CD1c-positive myeloid dendritic cell (primary cell): ENCODE results near the gene FBXO33.

Experiments
- DNase-seq: peaks from one replicate; pipeline ENCODE4 v3.0.0-alpha.2; 2016; ENCODE audit errors: extremely low spot score

FBXO33 gene

DNA sequence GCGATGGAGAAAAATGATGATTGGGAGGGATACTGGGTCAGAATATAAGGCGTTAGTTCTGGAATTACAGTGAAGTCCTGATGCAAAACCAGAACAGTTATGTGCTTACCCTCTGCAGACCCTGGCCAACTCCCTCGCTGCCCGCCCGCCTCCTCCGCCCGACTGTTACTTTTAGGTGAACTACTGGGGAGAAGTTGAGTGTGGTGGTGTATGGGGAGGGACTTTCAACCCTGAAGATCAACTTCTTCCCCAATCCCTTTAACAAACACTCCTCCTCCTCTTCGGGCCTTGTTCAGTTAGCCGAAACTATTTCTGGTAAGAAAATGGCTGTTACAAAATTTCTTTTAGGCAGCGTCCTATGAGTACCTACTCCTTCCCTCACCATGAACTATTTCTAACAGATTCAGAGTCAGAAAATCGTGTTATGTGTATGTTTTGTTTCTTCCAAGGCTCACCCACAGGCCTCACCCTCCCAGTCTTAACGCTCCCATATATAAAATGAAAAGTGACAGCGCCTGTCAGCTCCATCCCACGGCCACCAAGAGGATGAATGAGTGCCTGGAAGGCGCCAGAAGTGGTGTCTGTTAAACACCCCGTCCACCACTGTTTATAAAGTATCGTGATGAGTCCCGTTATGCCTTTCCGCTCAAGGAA lies 1.3 kb downstream of the FBXO33 start:
- peak; percentile 32 for DNase-seq

GRCh38 chr14:39428118-39428517 lies 4.1 kb downstream of the FBXO33 start:
- no peak for DNase-seq

DNA sequence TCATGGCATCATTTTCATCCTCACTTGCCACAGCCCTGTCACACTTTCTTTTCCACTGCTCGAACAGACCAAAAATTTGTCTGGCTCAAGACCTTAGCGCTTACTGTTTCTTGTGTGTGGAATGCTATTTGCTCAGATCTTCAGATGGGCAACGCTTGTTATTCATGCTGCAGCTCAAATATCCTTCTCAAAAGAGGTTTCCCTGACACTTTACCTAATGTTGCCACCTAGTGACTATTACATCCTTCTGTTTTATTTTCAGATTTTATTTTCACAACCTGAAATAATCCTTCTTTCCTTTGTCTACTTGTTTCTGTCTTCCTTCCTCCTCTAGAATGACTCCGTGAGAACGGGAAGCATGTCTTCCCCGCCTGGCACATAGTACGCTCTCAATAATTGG lies 5.6 kb downstream of the FBXO33 start:
- DNase-seq = peak; percentile 13

DNA sequence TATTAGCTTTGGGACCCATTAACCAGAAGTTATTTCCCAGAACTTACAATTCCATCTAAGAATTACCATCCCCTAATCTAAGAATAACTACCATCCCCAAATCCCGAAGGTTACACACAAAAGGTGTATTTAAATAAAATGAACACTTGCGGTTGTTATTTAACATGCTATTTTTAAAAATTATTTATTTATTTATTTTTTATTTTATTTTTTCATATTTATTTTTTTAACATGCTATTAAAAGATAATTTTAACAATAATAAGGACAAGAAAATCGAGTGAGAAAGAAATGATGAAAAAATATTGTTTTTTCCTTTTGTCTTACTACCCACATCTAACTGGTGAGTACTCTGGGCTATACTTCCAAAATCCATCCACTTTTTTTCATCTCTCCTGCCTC lies 6.3 kb downstream of the FBXO33 start:
- no peak for DNase-seq

DNA sequence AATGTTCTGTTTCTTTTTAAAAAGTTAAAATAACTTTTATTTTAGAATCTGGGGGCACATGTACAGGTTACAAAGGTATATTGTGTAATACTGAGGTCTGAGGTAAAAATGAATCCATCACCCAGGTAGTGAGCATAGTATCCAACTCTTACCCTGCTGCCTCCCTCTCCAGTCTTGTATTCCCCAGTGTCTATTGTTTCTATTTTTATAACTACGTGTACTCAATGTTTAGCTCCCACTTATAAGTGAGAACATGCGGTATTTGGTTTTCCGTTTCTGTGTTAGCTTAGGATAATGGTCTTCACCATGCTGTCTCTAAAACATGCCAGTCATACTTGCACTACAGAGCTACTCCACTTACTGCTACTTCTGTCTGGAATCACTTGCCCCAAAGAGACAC lies 8.4 kb downstream of the FBXO33 start:
- DNase-seq = no peak

DNA sequence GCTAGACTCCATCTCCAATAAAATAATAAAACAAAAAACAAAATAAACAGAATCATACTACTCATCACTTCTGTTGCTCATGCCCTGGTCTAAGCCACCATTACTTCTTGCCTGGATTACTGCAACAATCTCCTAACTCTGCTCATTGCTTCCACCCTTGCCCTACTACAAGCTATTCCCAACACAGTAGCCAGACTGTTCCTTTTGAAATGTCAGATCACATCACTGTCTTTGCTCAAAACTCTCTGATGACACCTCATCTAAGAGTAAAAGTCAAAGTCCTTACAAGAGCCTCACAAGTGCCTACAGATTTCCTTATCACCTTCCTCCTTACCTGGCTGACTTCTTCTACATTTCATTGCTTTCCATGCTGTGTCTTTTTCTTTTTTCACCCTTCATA lies 10.0 kb downstream of the FBXO33 start:
- no peak for DNase-seq

GRCh38 chr14:39419272-39419671 lies 13.0 kb downstream of the FBXO33 start:
- no peak for DNase-seq

- no peak for DNase-seq
Measured at GRCh38 chr14:39417014-39417413, 15.2 kb downstream of the FBXO33 start.

GRCh38 chr14:39416072-39416471 lies 16.2 kb downstream of the FBXO33 start:
- no peak for DNase-seq

GRCh38 chr14:39406560-39406959 lies 25.7 kb downstream of the FBXO33 start:
- DNase-seq = no peak

DNA sequence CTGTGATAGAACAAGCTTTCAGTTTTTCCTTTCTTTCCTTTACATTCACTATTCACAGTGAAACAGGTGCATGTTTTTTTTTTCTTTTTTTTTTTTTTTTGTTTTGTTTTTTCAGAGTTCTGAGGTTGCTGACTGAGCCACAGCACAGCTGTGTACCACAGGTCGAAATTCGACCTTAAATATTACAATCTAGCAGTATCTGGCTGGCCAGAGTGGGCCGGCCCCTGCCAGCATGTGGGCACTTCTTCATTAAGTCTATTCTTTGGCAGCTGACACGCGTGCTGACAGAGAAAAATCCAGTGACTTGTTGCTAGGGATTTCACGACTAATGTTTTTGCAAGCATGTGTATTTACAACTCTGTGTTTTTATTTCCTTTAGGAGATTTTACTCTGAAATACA lies 33.9 kb downstream of the FBXO33 start:
- DNase-seq = no peak

- no peak for DNase-seq
Measured at GRCh38 chr14:39396448-39396847, 35.8 kb downstream of the FBXO33 start.

- no peak for DNase-seq
Measured at GRCh38 chr14:39395555-39396254, 36.5 kb downstream of the FBXO33 start.

DNA sequence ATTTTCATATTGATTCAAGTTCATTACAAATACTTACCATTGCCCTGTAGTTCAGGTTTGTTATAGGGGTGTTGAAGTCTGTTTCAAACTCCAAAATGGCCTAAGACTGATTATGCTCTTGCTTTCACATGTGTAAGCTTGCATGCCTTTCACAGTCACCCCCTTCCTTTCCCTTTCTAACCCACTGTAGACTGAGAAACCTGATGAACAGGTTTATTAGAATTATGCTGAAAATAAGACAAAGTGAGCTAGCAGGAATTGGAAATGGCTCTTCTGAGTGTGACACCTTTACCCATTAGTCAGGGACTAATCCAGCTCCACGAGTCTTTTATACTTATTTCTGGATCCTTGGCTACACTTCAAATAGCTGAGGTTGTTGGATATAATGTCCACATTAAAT lies 38.9 kb downstream of the FBXO33 start:
- DNase-seq = no peak

- no peak for DNase-seq
Measured at GRCh38 chr14:39384177-39384576, 48.1 kb downstream of the FBXO33 start.

- DNase-seq = no peak
Measured at GRCh38 chr14:39383741-39384140, 48.5 kb downstream of the FBXO33 start.

GRCh38 chr14:39383026-39383660 lies 49.1 kb downstream of the FBXO33 start:
- DNase-seq = no peak

GRCh38 chr14:39382463-39382862 lies 49.8 kb downstream of the FBXO33 start:
- DNase-seq = no peak

DNA sequence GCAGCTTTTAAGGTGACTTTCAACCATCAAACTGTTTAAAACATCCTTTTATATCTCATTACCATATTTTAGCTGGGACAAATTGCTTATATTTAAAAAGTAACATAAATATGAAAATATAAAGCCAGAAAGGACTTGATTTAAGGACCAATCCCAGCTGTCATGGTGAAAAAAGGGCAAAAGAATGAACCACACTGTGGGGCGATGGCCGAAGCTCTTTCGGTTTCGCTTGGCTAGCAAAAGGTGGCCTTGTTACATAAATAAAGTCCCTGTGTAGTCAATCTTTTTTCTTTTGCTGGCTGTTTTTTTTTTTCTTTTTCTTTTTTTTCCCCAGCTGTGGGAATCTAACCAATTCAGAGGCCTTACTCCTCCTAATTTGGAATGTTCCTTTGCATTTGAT lies 50.9 kb downstream of the FBXO33 start:
- no peak for DNase-seq

DNA sequence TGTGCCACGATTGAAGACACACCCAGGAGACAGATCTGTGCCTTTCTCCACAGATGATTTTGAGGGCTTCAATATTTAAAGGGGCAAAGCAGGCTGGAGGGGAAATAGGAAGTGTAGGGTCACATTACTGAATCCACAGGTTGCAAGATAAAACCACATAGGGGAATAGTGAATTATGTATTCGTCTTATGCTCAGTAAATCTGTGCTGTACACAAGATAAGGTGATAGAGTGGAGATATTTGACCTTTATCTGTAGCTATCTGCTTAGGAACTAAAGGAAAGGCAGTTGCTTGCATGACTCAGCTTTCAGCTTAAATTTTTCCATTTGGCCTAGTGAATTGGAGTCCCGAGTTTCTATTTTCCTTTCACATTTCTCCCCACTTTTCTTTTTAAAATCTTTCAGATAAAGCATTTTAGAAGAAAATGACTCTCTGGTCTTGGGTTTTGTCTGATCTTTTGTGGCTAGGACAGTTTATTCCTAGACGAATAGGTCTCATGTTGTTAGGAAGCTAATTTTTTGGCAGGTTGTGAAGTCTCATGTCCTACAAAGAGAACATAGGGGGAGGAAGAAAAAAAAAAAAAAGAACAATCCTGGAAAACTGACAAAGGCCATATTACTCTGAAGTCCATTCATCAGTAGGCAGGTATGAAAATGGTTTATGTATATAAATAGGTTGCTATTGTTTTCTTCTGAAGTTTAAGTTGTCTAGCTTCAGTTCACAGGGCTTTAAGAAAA lies 55.4 kb downstream of the FBXO33 start:
- DNase-seq = no peak

DNA sequence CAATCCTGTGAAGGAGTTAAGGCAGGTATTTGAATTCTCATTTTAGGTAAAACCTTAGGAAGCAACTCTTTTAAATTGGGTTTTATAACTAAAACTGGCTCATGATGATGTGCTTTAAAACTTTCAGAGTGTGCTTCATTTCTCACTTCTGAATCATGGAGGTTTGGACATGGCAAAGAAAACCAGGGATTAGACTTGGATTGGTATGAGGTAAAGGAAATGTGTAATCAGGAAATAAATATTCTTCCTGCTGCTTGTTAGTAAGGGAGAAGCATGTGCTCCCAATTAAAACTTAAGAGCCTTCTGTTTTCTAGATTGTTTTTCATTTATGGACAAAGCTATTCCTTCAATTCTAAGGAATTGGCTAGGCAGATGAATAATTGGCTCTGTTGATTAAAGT lies 57.4 kb downstream of the FBXO33 start:
- no peak for DNase-seq

GRCh38 chr14:39372656-39373055 lies 59.6 kb downstream of the FBXO33 start:
- DNase-seq = no peak

- DNase-seq = no peak
Measured at GRCh38 chr14:39370415-39370814, 61.8 kb downstream of the FBXO33 start.
